H1 (cell line): ENCODE data around the gene ZNF263.

Experiments used
- EZH2 ChIP-seq: fragments of 200-600 bp; sonication (generic); IDR thresholded peaks from 2 replicates; pipeline ENCODE4 v1.7.1; 2012; ENCODE audit warnings: low read depth, mild to moderate bottlenecking, moderate library complexity, low read length, inconsistent platforms; ENCODE audit not compliant: severe bottlenecking
- TBP ChIP-seq: IDR thresholded peaks from 2 replicates; pipeline ENCODE4 v1.6.1; 2011; ENCODE audit warnings: low read depth, low read length, improper control_type of control experiment
- TCF12 ChIP-seq: IDR thresholded peaks from 2 replicates; pipeline ENCODE4 v1.6.1; 2011; ENCODE audit warnings: low read depth, mild to moderate bottlenecking, low read length
- ZNF274 ChIP-seq: IDR thresholded peaks from 2 replicates; pipeline ENCODE4 v1.7.0; 2012; ENCODE audit warnings: low read length, borderline replicate concordance; ENCODE audit errors: extremely low read depth
- TF ChIP-seq, protein P1 (sequence below), 3 experiments: IDR thresholded peaks; 1 replicate in 2 of 3; 2 replicates in 1 of 3; pipeline versions ENCODE4 v1.5.1 to v1.6.1; 2011; ENCODE audit warnings: low read length in 3 of 3, mild to moderate bottlenecking in 3 of 3, inconsistent platforms in 2 of 3, low read depth in 1 of 3, moderate library complexity in 1 of 3; ENCODE audit not compliant: insufficient read depth in 1 of 3; ENCODE audit errors: control extremely low read depth in 1 of 3
- TF ChIP-seq, protein P2 (sequence below): IDR thresholded peaks from 2 replicates; pipeline ENCODE4 v1.6.1; 2011; ENCODE audit warnings: low read length, improper control_type of control experiment

DNA sequence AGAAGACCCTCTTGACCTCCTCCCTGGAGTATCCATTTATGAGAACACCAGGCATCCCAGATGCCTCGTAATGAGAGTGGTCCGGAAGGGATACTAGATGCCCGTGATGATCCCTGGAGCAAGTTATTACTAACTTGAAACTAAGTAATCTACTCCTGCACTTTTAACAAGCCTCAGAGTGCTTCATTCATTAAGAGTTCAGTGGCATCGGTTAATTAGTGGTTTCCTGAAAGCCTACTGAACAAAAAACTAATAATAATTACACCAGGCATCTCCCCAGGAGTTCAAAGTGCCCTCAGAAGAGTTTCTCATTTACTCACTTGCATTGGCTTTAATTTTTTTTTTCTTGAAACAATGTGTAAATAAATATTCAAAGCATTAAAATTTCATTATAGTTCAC is 44.2 kb downstream of the ZNF263 start:
- TF ChIP-seq, protein P1, sequence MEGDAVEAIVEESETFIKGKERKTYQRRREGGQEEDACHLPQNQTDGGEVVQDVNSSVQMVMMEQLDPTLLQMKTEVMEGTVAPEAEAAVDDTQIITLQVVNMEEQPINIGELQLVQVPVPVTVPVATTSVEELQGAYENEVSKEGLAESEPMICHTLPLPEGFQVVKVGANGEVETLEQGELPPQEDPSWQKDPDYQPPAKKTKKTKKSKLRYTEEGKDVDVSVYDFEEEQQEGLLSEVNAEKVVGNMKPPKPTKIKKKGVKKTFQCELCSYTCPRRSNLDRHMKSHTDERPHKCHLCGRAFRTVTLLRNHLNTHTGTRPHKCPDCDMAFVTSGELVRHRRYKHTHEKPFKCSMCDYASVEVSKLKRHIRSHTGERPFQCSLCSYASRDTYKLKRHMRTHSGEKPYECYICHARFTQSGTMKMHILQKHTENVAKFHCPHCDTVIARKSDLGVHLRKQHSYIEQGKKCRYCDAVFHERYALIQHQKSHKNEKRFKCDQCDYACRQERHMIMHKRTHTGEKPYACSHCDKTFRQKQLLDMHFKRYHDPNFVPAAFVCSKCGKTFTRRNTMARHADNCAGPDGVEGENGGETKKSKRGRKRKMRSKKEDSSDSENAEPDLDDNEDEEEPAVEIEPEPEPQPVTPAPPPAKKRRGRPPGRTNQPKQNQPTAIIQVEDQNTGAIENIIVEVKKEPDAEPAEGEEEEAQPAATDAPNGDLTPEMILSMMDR (IDR thresholded peaks at IDR 0.05; ENCODE audit: control extremely low read depth in 1 of 3, insufficient read depth in 1 of 3, low read depth in 1 of 3, low read length in 3 of 3) = no peak
- TF ChIP-seq ZNF274 (no peak), EZH2 (no peak), TCF12 (no peak), TBP (no peak)
- TF ChIP-seq, protein P2, sequence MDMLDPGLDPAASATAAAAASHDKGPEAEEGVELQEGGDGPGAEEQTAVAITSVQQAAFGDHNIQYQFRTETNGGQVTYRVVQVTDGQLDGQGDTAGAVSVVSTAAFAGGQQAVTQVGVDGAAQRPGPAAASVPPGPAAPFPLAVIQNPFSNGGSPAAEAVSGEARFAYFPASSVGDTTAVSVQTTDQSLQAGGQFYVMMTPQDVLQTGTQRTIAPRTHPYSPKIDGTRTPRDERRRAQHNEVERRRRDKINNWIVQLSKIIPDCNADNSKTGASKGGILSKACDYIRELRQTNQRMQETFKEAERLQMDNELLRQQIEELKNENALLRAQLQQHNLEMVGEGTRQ = no peak
